Measurements from ENCODE around the gene MYDGF. TPM values are rescaled to one million over a fixed set of nuclear protein-coding genes. Genes with fewer than 3 reads are reported as not detected.
A peak's percentile ranks its signal among the peaks of the same experiment; 100 is the strongest.

Gene MYDGF
- total and polyA plus RNA-seq, 2 of the 13 experiments (the other 11 are each of a cell fraction or from before 2014, with no cell fraction given), result 116 to 198 TPM

DNA sequence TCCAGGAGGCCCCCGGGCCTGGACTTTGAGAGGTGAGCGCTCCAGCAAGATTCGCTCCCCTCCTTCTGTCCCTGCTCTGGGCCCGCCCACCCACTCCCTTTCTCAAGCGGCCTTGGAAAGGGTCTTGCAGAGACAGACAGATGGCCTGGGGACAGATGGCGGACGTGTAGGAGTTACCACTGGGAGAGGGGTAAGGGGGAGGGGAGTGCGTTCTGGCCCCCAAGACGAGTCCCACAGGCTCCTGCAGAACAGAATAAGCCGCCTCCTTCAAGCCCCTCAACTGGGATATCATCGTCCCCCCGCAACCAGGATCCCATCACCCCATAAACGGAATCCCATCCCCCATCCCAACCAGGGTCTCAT is 34.4 kb downstream of the MYDGF start (continued):
- TF ChIP-seq, protein P1, sequence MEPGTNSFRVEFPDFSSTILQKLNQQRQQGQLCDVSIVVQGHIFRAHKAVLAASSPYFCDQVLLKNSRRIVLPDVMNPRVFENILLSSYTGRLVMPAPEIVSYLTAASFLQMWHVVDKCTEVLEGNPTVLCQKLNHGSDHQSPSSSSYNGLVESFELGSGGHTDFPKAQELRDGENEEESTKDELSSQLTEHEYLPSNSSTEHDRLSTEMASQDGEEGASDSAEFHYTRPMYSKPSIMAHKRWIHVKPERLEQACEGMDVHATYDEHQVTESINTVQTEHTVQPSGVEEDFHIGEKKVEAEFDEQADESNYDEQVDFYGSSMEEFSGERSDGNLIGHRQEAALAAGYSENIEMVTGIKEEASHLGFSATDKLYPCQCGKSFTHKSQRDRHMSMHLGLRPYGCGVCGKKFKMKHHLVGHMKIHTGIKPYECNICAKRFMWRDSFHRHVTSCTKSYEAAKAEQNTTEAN (CRISPR knock-in tag; conservative IDR thresholded peaks at IDR 0.05), result no peak
- TF ChIP-seq, protein P2, sequence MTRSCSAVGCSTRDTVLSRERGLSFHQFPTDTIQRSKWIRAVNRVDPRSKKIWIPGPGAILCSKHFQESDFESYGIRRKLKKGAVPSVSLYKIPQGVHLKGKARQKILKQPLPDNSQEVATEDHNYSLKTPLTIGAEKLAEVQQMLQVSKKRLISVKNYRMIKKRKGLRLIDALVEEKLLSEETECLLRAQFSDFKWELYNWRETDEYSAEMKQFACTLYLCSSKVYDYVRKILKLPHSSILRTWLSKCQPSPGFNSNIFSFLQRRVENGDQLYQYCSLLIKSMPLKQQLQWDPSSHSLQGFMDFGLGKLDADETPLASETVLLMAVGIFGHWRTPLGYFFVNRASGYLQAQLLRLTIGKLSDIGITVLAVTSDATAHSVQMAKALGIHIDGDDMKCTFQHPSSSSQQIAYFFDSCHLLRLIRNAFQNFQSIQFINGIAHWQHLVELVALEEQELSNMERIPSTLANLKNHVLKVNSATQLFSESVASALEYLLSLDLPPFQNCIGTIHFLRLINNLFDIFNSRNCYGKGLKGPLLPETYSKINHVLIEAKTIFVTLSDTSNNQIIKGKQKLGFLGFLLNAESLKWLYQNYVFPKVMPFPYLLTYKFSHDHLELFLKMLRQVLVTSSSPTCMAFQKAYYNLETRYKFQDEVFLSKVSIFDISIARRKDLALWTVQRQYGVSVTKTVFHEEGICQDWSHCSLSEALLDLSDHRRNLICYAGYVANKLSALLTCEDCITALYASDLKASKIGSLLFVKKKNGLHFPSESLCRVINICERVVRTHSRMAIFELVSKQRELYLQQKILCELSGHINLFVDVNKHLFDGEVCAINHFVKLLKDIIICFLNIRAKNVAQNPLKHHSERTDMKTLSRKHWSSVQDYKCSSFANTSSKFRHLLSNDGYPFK (CRISPR knock-in tag; IDR thresholded peaks at IDR 0.05; ENCODE audit: borderline replicate concordance), result no peak
- TF ChIP-seq, protein P3, sequence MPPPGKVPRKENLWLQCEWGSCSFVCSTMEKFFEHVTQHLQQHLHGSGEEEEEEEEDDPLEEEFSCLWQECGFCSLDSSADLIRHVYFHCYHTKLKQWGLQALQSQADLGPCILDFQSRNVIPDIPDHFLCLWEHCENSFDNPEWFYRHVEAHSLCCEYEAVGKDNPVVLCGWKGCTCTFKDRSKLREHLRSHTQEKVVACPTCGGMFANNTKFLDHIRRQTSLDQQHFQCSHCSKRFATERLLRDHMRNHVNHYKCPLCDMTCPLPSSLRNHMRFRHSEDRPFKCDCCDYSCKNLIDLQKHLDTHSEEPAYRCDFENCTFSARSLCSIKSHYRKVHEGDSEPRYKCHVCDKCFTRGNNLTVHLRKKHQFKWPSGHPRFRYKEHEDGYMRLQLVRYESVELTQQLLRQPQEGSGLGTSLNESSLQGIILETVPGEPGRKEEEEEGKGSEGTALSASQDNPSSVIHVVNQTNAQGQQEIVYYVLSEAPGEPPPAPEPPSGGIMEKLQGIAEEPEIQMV (CRISPR knock-in tag; IDR thresholded peaks at IDR 0.05; ENCODE audit: low read depth), result no peak
- TF ChIP-seq NFYB (CRISPR knock-in tag; IDR thresholded peaks at IDR 0.05) (no peak), NR2C2 (CRISPR knock-in tag; IDR thresholded peaks at IDR 0.05; ENCODE audit: borderline replicate concordance) (0 out of 2 replicates have a peak, but pooled peaks have one; percentile 11), MTA1 (CRISPR knock-in tag; IDR thresholded peaks at IDR 0.05; ENCODE audit: borderline replicate concordance) (peak; percentile 64; the same call in 1 of the 2 replicates), SALL1 (CRISPR knock-in tag; IDR thresholded peaks at IDR 0.05) (no peak), HNRNPL (IDR thresholded peaks at IDR 0.05; ENCODE audit: low read depth, low read length) (no peak), ZNF564 (CRISPR knock-in tag; IDR thresholded peaks at IDR 0.05) (0 out of 2 replicates have a peak, but pooled peaks have one; percentile 31), RCOR2 (CRISPR knock-in tag; IDR thresholded peaks at IDR 0.05) (no peak), MEIS2 (CRISPR knock-in tag; IDR thresholded peaks at IDR 0.05) (no peak), ZBTB38 (CRISPR knock-in tag; IDR thresholded peaks at IDR 0.05) (no peak), JARID2 (CRISPR knock-in tag; IDR thresholded peaks at IDR 0.05; ENCODE audit: insufficient replicate concordance) (no peak), PCBP2 (optimal IDR thresholded peaks at IDR 0.05; ENCODE audit: low read depth, low read length, poor library complexity, severe bottlenecking) (no peak), NFATC3 (CRISPR knock-in tag; IDR thresholded peaks at IDR 0.05) (no peak), ZNF615 (CRISPR knock-in tag; IDR thresholded peaks at IDR 0.05; ENCODE audit: borderline replicate concordance) (no peak), MTA3 (CRISPR knock-in tag; IDR thresholded peaks at IDR 0.05) (no peak)
- TF ChIP-seq, protein P4, sequence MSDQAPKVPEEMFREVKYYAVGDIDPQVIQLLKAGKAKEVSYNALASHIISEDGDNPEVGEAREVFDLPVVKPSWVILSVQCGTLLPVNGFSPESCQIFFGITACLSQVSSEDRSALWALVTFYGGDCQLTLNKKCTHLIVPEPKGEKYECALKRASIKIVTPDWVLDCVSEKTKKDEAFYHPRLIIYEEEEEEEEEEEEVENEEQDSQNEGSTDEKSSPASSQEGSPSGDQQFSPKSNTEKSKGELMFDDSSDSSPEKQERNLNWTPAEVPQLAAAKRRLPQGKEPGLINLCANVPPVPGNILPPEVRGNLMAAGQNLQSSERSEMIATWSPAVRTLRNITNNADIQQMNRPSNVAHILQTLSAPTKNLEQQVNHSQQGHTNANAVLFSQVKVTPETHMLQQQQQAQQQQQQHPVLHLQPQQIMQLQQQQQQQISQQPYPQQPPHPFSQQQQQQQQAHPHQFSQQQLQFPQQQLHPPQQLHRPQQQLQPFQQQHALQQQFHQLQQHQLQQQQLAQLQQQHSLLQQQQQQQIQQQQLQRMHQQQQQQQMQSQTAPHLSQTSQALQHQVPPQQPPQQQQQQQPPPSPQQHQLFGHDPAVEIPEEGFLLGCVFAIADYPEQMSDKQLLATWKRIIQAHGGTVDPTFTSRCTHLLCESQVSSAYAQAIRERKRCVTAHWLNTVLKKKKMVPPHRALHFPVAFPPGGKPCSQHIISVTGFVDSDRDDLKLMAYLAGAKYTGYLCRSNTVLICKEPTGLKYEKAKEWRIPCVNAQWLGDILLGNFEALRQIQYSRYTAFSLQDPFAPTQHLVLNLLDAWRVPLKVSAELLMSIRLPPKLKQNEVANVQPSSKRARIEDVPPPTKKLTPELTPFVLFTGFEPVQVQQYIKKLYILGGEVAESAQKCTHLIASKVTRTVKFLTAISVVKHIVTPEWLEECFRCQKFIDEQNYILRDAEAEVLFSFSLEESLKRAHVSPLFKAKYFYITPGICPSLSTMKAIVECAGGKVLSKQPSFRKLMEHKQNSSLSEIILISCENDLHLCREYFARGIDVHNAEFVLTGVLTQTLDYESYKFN (CRISPR knock-in tag; conservative IDR thresholded peaks at IDR 0.05), result 0 out of 2 replicates have a peak, but pooled peaks have one; percentile 23
- TF ChIP-seq, protein P5, sequence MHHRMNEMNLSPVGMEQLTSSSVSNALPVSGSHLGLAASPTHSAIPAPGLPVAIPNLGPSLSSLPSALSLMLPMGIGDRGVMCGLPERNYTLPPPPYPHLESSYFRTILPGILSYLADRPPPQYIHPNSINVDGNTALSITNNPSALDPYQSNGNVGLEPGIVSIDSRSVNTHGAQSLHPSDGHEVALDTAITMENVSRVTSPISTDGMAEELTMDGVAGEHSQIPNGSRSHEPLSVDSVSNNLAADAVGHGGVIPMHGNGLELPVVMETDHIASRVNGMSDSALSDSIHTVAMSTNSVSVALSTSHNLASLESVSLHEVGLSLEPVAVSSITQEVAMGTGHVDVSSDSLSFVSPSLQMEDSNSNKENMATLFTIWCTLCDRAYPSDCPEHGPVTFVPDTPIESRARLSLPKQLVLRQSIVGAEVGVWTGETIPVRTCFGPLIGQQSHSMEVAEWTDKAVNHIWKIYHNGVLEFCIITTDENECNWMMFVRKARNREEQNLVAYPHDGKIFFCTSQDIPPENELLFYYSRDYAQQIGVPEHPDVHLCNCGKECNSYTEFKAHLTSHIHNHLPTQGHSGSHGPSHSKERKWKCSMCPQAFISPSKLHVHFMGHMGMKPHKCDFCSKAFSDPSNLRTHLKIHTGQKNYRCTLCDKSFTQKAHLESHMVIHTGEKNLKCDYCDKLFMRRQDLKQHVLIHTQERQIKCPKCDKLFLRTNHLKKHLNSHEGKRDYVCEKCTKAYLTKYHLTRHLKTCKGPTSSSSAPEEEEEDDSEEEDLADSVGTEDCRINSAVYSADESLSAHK (CRISPR knock-in tag; IDR thresholded peaks at IDR 0.05; ENCODE audit: borderline replicate concordance), result no peak

Data from HepG2 (cell line).